Activated naive CD8-positive, alpha-beta T cell (primary cell): Measurements from ENCODE around the gene ZNHIT3.
"Not testable (repeated sequence)": the region's sequence is repeated elsewhere in the genome, so short reads cannot be mapped to it uniquely, and the experiment has no call there.

Experiments
- H3K27ac Mint-ChIP-seq: one replicate; pipeline ENCODE4 v1.8.0; 2021; ENCODE audit warnings: mixed read lengths
- H3K27me3 Mint-ChIP-seq: one replicate; pipeline ENCODE4 v1.8.0; 2021; ENCODE audit warnings: mixed read lengths
- H3K36me3 Mint-ChIP-seq: one replicate; pipeline ENCODE4 v1.8.0; 2021; ENCODE audit warnings: mixed read lengths
- H3K4me1 Mint-ChIP-seq: one replicate; pipeline ENCODE4 v1.8.0; 2021; ENCODE audit warnings: low read depth, mixed read lengths
- H3K4me3 Mint-ChIP-seq: one replicate; pipeline ENCODE4 v1.8.0; 2021; ENCODE audit warnings: mild to moderate bottlenecking, mixed read lengths
- H3K9me3 Mint-ChIP-seq: one replicate; pipeline ENCODE4 v1.8.0; 2021; ENCODE audit warnings: low read depth, mixed read lengths

Gene ZNHIT3

GRCh38 chr17:36470499-36470898, 16.0 kb upstream of the ZNHIT3 start:
- no peak overlapping the region for H3K4me3 Mint-ChIP-seq
- no peak overlapping the region for H3K27ac Mint-ChIP-seq
- H3K4me1 Mint-ChIP-seq = no peaks in the 10 kb centered on the region
- H3K27me3 Mint-ChIP-seq = peaks cover 7% of the 10 kb centered on the region
- H3K36me3 Mint-ChIP-seq = peaks cover 2% of the 10 kb centered on the region
- no peaks in the 10 kb centered on the region for H3K9me3 Mint-ChIP-seq

- H3K27ac Mint-ChIP-seq = no peak overlapping the region
- peaks cover 5% of the 10 kb centered on the region for H3K27me3 Mint-ChIP-seq
- H3K4me3 Mint-ChIP-seq = no peak overlapping the region
- H3K4me1 Mint-ChIP-seq = no peaks in the 10 kb centered on the region
- no peaks in the 10 kb centered on the region for H3K9me3 Mint-ChIP-seq
- H3K36me3 Mint-ChIP-seq = no peaks in the 10 kb centered on the region
Observed at GRCh38 chr17:36474571-36474970, 11.9 kb upstream of the ZNHIT3 start.

GRCh38 chr17:36475346-36475970, 11.0 kb upstream of the ZNHIT3 start:
- H3K27me3 Mint-ChIP-seq = peaks cover 5% of the 10 kb centered on the region
- no peaks in the 10 kb centered on the region for H3K9me3 Mint-ChIP-seq
- H3K4me3 Mint-ChIP-seq = no peak overlapping the region
- H3K27ac Mint-ChIP-seq = no peak overlapping the region
- no peaks in the 10 kb centered on the region for H3K36me3 Mint-ChIP-seq
- no peaks in the 10 kb centered on the region for H3K4me1 Mint-ChIP-seq

GRCh38 chr17:36481829-36482228, 4.7 kb upstream of the ZNHIT3 start:
- Mint-ChIP-seq H3K27ac (peak overlapping the region; percentile 72), H3K4me1 (peaks cover 22% of the 10 kb centered on the region), H3K9me3 (no peaks in the 10 kb centered on the region), H3K36me3 (peaks cover 6% of the 10 kb centered on the region), H3K4me3 (peak overlapping the region; percentile 77), H3K27me3 (peaks cover 11% of the 10 kb centered on the region)

GRCh38 chr17:36482611-36483504, 3.6 kb upstream of the ZNHIT3 start:
- Mint-ChIP-seq H3K27me3 (peaks cover 10% of the 10 kb centered on the region), H3K27ac (peak overlapping the region; percentile 72), H3K4me1 (peaks cover 28% of the 10 kb centered on the region), H3K36me3 (peaks cover 6% of the 10 kb centered on the region), H3K9me3 (no peaks in the 10 kb centered on the region), H3K4me3 (peak overlapping the region; percentile 77)

GRCh38 chr17:36484021-36484420, 2.5 kb upstream of the ZNHIT3 start:
- H3K27me3 Mint-ChIP-seq, H3K9me3 Mint-ChIP-seq, H3K36me3 Mint-ChIP-seq: not testable (repeated sequence)
- Mint-ChIP-seq H3K27ac (peak overlapping the region; percentile 28), H3K4me1 (peaks cover 33% of the 10 kb centered on the region), H3K4me3 (peak overlapping the region; percentile 54)

- H3K36me3 Mint-ChIP-seq = peaks cover 14% of the 10 kb centered on the region
- H3K4me1 Mint-ChIP-seq = peaks cover 41% of the 10 kb centered on the region
- H3K9me3 Mint-ChIP-seq = no peaks in the 10 kb centered on the region
- peak overlapping the region; percentile 46 for H3K4me3 Mint-ChIP-seq
- peaks cover 10% of the 10 kb centered on the region for H3K27me3 Mint-ChIP-seq
- H3K27ac Mint-ChIP-seq = peak overlapping the region; percentile 34
Observed at GRCh38 chr17:36485027-36485426, 1.5 kb upstream of the ZNHIT3 start.

- peak overlapping the region; percentile 100 for H3K27ac Mint-ChIP-seq
Observed at GRCh38 chr17:36485805-36486203, 677 bp upstream of the ZNHIT3 start.

GRCh38 chr17:36493956-36494355, 7.5 kb downstream of the ZNHIT3 start:
- H3K4me3 Mint-ChIP-seq = no peak overlapping the region
- H3K27ac Mint-ChIP-seq = peak overlapping the region; percentile 76
- H3K27me3 Mint-ChIP-seq = no peaks in the 10 kb centered on the region
- H3K4me1 Mint-ChIP-seq = peaks cover 29% of the 10 kb centered on the region
- no peaks in the 10 kb centered on the region for H3K9me3 Mint-ChIP-seq
- peaks cover 11% of the 10 kb centered on the region for H3K36me3 Mint-ChIP-seq

More at GRCh38 chr17:36485805-36486203, 677 bp upstream of the ZNHIT3 start:
- H3K36me3 Mint-ChIP-seq = peaks cover 16% of the 10 kb centered on the region
- H3K9me3 Mint-ChIP-seq = no peaks in the 10 kb centered on the region
- H3K4me1 Mint-ChIP-seq = peaks cover 46% of the 10 kb centered on the region
- peaks cover 10% of the 10 kb centered on the region for H3K27me3 Mint-ChIP-seq
- H3K4me3 Mint-ChIP-seq = peak overlapping the region; percentile 99

- Mint-ChIP-seq H3K9me3 (no peaks in the 10 kb centered on the region), H3K36me3 (peaks cover 6% of the 10 kb centered on the region), H3K27ac (no peak overlapping the region), H3K4me1 (peaks cover 23% of the 10 kb centered on the region), H3K4me3 (no peak overlapping the region), H3K27me3 (no peaks in the 10 kb centered on the region)
Observed at GRCh38 chr17:36494674-36495073, 8.2 kb downstream of the ZNHIT3 start.

GRCh38 chr17:36495076-36495578, 8.6 kb downstream of the ZNHIT3 start:
- peaks cover 19% of the 10 kb centered on the region for H3K4me1 Mint-ChIP-seq
- H3K36me3 Mint-ChIP-seq = peaks cover 4% of the 10 kb centered on the region
- no peak overlapping the region for H3K4me3 Mint-ChIP-seq
- H3K27ac Mint-ChIP-seq = no peak overlapping the region
- no peaks in the 10 kb centered on the region for H3K27me3 Mint-ChIP-seq
- no peaks in the 10 kb centered on the region for H3K9me3 Mint-ChIP-seq

GRCh38 chr17:36496018-36496789, 9.7 kb downstream of the ZNHIT3 start:
- H3K9me3 Mint-ChIP-seq = no peaks in the 10 kb centered on the region
- peak overlapping the region; percentile 54 for H3K27ac Mint-ChIP-seq
- H3K4me1 Mint-ChIP-seq = peaks cover 13% of the 10 kb centered on the region
- H3K4me3 Mint-ChIP-seq = no peak overlapping the region
- peaks cover 2% of the 10 kb centered on the region for H3K36me3 Mint-ChIP-seq
- H3K27me3 Mint-ChIP-seq = no peaks in the 10 kb centered on the region

- Mint-ChIP-seq H3K27me3 (no peaks in the 10 kb centered on the region), H3K36me3 (peaks cover 4% of the 10 kb centered on the region), H3K4me1 (no peaks in the 10 kb centered on the region), H3K4me3 (no peak overlapping the region), H3K9me3 (no peaks in the 10 kb centered on the region), H3K27ac (no peak overlapping the region)
Observed at GRCh38 chr17:36498155-36498554, 11.7 kb downstream of the ZNHIT3 start.

- H3K4me3 Mint-ChIP-seq = no peak overlapping the region
- H3K36me3 Mint-ChIP-seq = peaks cover 6% of the 10 kb centered on the region
- H3K27ac Mint-ChIP-seq = peak overlapping the region; percentile 34
- no peaks in the 10 kb centered on the region for H3K4me1 Mint-ChIP-seq
- no peaks in the 10 kb centered on the region for H3K27me3 Mint-ChIP-seq
- no peaks in the 10 kb centered on the region for H3K9me3 Mint-ChIP-seq
Observed at GRCh38 chr17:36498560-36499300, 12.2 kb downstream of the ZNHIT3 start.
